ENCODE results near the gene NPY2R. TPM values are rescaled to one million over a fixed set of nuclear protein-coding genes. Genes with fewer than 3 reads are reported as not detected.

NPY2R gene
- total and polyA plus RNA-seq, 2 of the 13 experiments (the other 11 are each of a cell fraction or from before 2014, with no cell fraction given) = not detected

- H3K4me1 ChIP-seq (ENCODE audit: insufficient read depth, low read length) = no peaks in the 10 kb centered on the region
- no peak overlapping the region for H3K9ac ChIP-seq (ENCODE audit: insufficient read depth, low read depth, low read length)
- H3K4me2 ChIP-seq (ENCODE audit: low read depth, low read length) = no peak overlapping the region
- H3K9me3 ChIP-seq (ENCODE audit: low read length) = peaks cover 2% of the 10 kb centered on the region; the same call in 1 of the 2 replicates
- 0% methylated on average over 2 of the region's 2 CpGs for whole genome bisulfite sequencing (ENCODE audit: low lambda C conversion rate)
- no peak overlapping the region for H3K27ac ChIP-seq (ENCODE audit: extremely low read length, insufficient read depth, low read length)
- no peaks in the 10 kb centered on the region for H3K36me3 ChIP-seq (replicated peaks in 1 of 2; ENCODE audit: control insufficient read depth in 1 of 2, insufficient read depth in 2 of 2, low read length in 2 of 2)
- no peak overlapping the region for H2AFZ ChIP-seq (ENCODE audit: low read length)
- no peak overlapping the region for H3K4me3 ChIP-seq (replicated peaks in 1 of 3; ENCODE audit: insufficient read depth in 1 of 3, low read depth in 2 of 3, low read length in 3 of 3)
- FAIRE-seq (no peak), DNase-seq (ENCODE audit: low spot score) (no peak), ATAC-seq (no peak)
- ChIA-PET CTCF (ENCODE audit: low intra/inter-chr PET ratio, low total read pairs) (no interaction called here), POLR2A (no interaction called here)
- in situ Hi-C loops (cut with HindIII; ENCODE audit: extremely low pct_ligation_motif_present, low pct_unique_long_range_greater_than_20kb) (no loop called here), intact Hi-C loops (cut with micrococcal nuclease; ENCODE audit: unreplicated experiment) (no loop called here)
- no peaks in the 10 kb centered on the region for H3K79me2 ChIP-seq (ENCODE audit: insufficient read depth, low read length)
- BruUV-seq (replicated peaks) = no TSS peak
- no peaks in the 10 kb centered on the region for H3K27me3 ChIP-seq (ENCODE audit: control insufficient read depth in 1 of 2, insufficient read depth in 2 of 2, low read length in 2 of 2)
- no peaks in the 10 kb centered on the region for H4K20me1 ChIP-seq (ENCODE audit: insufficient read depth, low read length)
- no peak for TF ChIP-seq GMEB2 (CRISPR knock-in tag; IDR thresholded peaks at IDR 0.05; ENCODE audit: low read depth)
- no peak for TF ChIP-seq PHF20 (CRISPR knock-in tag; IDR thresholded peaks at IDR 0.05)
- no peak for TF ChIP-seq CREBL2 (CRISPR knock-in tag; IDR thresholded peaks at IDR 0.05; ENCODE audit: borderline replicate concordance)
- no peak for TF ChIP-seq AHR (CRISPR knock-in tag; IDR thresholded peaks at IDR 0.05)
- TF ChIP-seq STAG1 (CRISPR knock-in tag; IDR thresholded peaks at IDR 0.05) = no peak
- TF ChIP-seq CAMTA2 (CRISPR knock-in tag; IDR thresholded peaks at IDR 0.05; ENCODE audit: borderline replicate concordance) = no peak
- TF ChIP-seq HIC2 (CRISPR knock-in tag; IDR thresholded peaks at IDR 0.05; ENCODE audit: low read depth) = no peak
- TF ChIP-seq ZNF263 (CRISPR knock-in tag; IDR thresholded peaks at IDR 0.05) = no peak
- TF ChIP-seq ZNF207 (IDR thresholded peaks at IDR 0.05; ENCODE audit: borderline replicate concordance) = no peak
Observed at GRCh38 chr4:155265113-155265512, 56.7 kb downstream of the NPY2R start.

Other genes starting within 250 kb of the NPY2R start
- not detected in 2 replicates for gene MAP9, start 168.3 kb downstream of the NPY2R start, total RNA-seq (2016; rRNA removed; fragmentation: Illumina TruSeq; extraction: Trizol)
- not detected in 2 replicates for gene MAP9, start 168.3 kb downstream of the NPY2R start, polyA plus RNA-seq (2011; rRNA removed)